Small intestine (tissue), 7 donors: ENCODE data around the gene TLNRD1. TPM values are rescaled to one million over a fixed set of nuclear protein-coding genes. Genes with fewer than 3 reads are reported as not detected.

Experiments used
- DNase-seq, 2 donors: peaks; one replicate each; pipeline versions ENCODE4 v3.0.0 to v3.0.0-alpha.2; 2013
- FAIRE-seq: peaks from 2 replicates; lab custom pipeline; 2012; peaks lifted over from hg19 to GRCh38; lab: Jason Lieb, UNC
- H3K27ac ChIP-seq, 3 donors: one replicate each; pipeline ENCODE4 v1.5.1; 2013; ENCODE audit warnings: low read length in 2 of 3, mild to moderate bottlenecking in 2 of 3, control low read depth in 1 of 3, inconsistent platforms in 1 of 3, low read depth in 1 of 3, moderate library complexity in 1 of 3
- H3K27me3 ChIP-seq, 3 donors: one replicate each; pipeline ENCODE4 v1.6.1; 2013; ENCODE audit warnings: low read length in 3 of 3, inconsistent platforms in 1 of 3; ENCODE audit not compliant: control insufficient read depth in 3 of 3, insufficient read depth in 3 of 3
- H3K36me3 ChIP-seq, 3 donors: one replicate each; pipeline ENCODE4 v1.6.1; 2013; ENCODE audit warnings: low read length in 3 of 3, inconsistent platforms in 1 of 3, low read depth in 1 of 3, mild to moderate bottlenecking in 1 of 3, moderate library complexity in 1 of 3; ENCODE audit not compliant: control insufficient read depth in 3 of 3, insufficient read depth in 2 of 3
- H3K4me1 ChIP-seq, 3 donors: one replicate each; pipeline ENCODE4 v1.6.1; 2013; ENCODE audit warnings: low read length in 2 of 3, inconsistent platforms in 1 of 3, low read depth in 1 of 3, mild to moderate bottlenecking in 1 of 3, moderate library complexity in 1 of 3; ENCODE audit not compliant: control insufficient read depth in 3 of 3, insufficient read depth in 2 of 3
- H3K4me3 ChIP-seq, 3 donors: one replicate each; pipeline ENCODE4 v1.5.1; 2013; ENCODE audit warnings: low read length in 3 of 3, control low read depth in 1 of 3, inconsistent platforms in 1 of 3, low read depth in 1 of 3, mild to moderate bottlenecking in 1 of 3, moderate library complexity in 1 of 3
- H3K9me3 ChIP-seq, 2 donors: one replicate each; pipeline ENCODE4 v1.6.1; 2013; ENCODE audit warnings: low read depth in 1 of 2, low read length in 1 of 2; ENCODE audit not compliant: control insufficient read depth in 2 of 2, insufficient read depth in 1 of 2
- WGBS, 3 donors: extraction: QIAGEN DNeasy Blood & Tissue Kit; methylation state at CpG; one replicate each; pipeline ENCODE4 v1.1.7; 2013; 5-methylcytosine and 5-hydroxymethylcytosine counted together
- polyA plus RNA-seq, 4 donors: library from polyadenylated mRNA; stranded (reverse) in 3 of 4; unstranded in 1 of 4; fragments of 200-250 nt in 3 of 4; fragments of 120-200 nt in 1 of 4; gene quantifications; one replicate each; pipeline versions ENCODE4 v1.2.1 to v1.2.3, GENCODE V29; 2013
- donor health status: healthy with polysubstance abuse.
- donor health status: control.
- donor health status: control.
- donor health status: Bipolar disorder and iron deficiency.
- donor health status: healthy.

TLNRD1 gene
- polyA plus RNA-seq, 4 donors, result 4.9 to 11.9 (median 6.9) TPM

DNA sequence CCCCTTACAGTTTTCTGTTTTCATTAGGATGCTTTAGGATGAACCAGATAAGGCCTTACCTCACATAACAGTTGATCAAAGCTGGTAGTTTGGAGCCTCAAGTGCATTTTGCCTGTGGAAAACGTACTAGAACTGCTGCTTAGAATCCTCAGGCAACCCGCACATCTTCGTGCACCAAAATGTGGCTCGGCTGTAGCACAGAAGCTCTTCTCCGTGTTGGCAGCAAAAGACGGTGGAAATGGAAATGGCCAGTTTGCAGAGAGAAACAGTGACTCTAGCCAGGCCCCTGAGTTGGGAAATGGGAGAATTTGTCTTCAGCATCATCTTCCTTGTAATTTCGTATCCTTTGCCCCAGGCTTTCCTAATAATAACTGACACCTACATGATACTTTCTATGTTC, 20.6 kb downstream of the TLNRD1 start:
- Histone ChIP-seq H3K27ac (no peak overlapping the region), H3K9me3 (no peaks in the 10 kb centered on the region), H3K4me1 (no peaks in the 10 kb centered on the region), H3K4me3 (no peak overlapping the region), H3K36me3 (no peaks in the 10 kb centered on the region), H3K27me3 (no peaks in the 10 kb centered on the region)
- no peak for DNase-seq
- WGBS, 3 donors, result 95 to 96% (median 95%) methylated on average over 7 of the region's 7 CpGs
- FAIRE-seq, result no peak

DNA sequence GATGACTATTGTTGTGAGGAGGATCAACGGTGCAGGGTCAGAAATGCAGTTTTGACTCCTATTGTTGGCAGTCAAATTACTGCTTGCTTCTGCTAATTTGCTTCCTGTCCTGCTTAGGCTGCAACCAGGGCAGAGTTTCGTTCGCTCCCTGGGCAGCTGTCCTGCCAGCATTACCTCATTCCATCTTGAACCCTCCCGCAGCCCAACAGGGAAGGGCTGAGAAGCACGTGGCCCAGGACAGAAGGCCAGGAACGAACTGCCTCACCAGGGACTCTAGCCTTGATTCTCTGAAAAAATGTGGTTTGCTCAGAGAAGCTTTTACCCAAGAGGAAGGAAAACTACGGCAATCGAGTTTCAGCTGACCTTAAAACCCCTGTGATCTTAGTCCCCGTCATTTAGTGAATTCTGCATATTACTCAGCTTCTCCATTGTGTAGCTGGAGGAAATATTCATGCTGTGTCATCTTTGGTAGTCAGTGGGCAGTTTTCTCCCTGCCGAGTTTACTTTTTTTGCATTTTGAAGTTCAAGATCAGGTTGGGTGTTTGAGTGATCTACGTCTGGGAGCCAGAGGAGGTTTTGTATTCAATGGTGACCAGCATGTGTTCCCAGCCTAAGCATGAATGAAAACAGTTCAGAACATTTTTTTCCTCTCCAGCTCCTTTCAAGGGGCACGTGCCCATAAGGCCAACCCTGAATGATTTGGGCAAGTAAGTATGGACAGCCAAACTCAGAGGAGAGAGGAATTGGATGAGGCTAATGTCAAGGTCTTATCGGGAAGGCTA, 23.0 kb downstream of the TLNRD1 start:
- Histone ChIP-seq H3K9me3 (no peaks in the 10 kb centered on the region), H3K36me3 (no peaks in the 10 kb centered on the region), H3K27ac (peak overlapping the region in 1 of 3 donors; percentile 69), H3K27me3 (no peaks in the 10 kb centered on the region), H3K4me3 (no peak overlapping the region), H3K4me1 (no peaks in the 10 kb centered on the region)
- WGBS, 3 donors, result 56 to 80% (median 63%) methylated on average over 13 of the region's 13 CpGs
- peak in 1 of 2 donors; percentile 8 for DNase-seq
- no peak for FAIRE-seq

DNA sequence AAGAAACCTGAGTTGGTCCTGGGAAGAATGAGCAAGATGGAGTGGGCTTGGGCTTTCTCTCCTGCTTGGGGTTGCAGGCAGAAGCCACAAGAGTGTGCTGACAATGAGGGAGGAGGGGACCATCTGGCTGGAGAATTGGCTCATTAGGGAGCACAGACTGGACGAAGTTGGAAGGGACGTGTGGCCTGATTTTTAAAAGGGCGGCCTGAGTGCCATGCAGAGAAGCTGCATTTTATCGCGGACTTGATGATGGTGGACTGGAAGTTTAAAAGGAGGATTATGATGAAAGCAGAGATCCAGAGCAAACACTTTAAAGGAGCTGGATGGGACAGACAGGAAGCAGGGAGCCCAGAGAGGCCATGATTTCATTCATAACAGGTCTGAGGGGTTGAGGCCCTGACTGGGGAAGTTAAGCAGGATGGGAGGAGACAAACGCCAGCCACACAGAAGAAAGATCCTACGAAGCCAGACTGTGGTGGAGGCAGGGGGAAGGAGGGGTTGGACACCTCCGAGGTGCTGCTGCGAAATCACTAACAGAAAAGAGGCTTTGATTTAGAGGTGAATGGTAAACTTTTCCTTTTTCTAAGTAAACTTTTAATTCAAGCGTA, 23.6 kb downstream of the TLNRD1 start:
- Histone ChIP-seq H3K27ac (peak overlapping the region in 1 of 3 donors; percentile 69), H3K27me3 (no peaks in the 10 kb centered on the region), H3K4me3 (no peak overlapping the region), H3K9me3 (no peaks in the 10 kb centered on the region), H3K36me3 (no peaks in the 10 kb centered on the region), H3K4me1 (no peaks in the 10 kb centered on the region)
- WGBS, 3 donors, result 82 to 90% (median 89%) methylated on average over 10 of the region's 10 CpGs
- DNase-seq (no peak), FAIRE-seq (no peak)

GRCh38 chr15:81024936-81025335, 24.2 kb downstream of the TLNRD1 start:
- FAIRE-seq (no peak), DNase-seq (no peak)
- Histone ChIP-seq H3K4me1 (no peaks in the 10 kb centered on the region), H3K9me3 (no peaks in the 10 kb centered on the region), H3K27ac (no peak overlapping the region), H3K27me3 (no peaks in the 10 kb centered on the region), H3K4me3 (no peak overlapping the region), H3K36me3 (no peaks in the 10 kb centered on the region)
- 93 to 98% (median 95%) methylated on average over 8 of the region's 8 CpGs for WGBS, 3 donors

DNA sequence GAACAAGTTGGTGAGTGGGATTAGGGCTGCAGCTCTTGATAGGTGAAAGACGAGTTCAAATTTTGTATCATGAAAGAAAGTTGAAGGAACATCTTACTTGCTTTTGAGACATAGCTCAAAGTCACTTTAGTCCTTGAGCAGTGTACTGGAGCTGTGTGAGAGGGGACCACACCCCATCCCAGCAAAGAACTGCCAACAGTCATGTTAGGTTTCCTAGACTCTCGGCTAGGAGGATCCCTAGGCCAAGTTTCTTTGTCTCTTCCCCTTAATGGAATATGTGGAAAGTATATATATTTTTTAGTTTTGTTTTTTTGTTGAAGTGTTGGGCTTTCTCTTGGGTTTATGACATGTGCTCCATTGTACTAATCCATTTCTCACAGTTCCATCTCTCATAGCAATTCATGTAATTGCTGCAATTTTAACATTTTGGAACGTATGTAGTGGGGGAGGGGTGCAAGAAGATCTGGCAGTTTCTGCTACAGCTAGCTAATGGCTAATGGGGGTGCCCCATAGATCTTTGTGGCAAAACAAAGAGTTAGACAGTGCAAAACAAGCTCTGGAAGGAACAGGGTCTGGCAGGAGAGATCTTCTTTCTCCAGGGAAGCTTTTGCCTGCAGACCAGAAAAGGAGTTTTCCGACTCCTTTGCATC, 25.1 kb downstream of the TLNRD1 start:
- Histone ChIP-seq H3K4me1 (no peaks in the 10 kb centered on the region), H3K36me3 (no peaks in the 10 kb centered on the region), H3K4me3 (no peak overlapping the region), H3K9me3 (no peaks in the 10 kb centered on the region), H3K27ac (no peak overlapping the region), H3K27me3 (no peaks in the 10 kb centered on the region)
- FAIRE-seq, result no peak
- no peak for DNase-seq
- WGBS, 3 donors, result 85 to 93% (median 91%) methylated on average over 4 of the region's 4 CpGs

DNA sequence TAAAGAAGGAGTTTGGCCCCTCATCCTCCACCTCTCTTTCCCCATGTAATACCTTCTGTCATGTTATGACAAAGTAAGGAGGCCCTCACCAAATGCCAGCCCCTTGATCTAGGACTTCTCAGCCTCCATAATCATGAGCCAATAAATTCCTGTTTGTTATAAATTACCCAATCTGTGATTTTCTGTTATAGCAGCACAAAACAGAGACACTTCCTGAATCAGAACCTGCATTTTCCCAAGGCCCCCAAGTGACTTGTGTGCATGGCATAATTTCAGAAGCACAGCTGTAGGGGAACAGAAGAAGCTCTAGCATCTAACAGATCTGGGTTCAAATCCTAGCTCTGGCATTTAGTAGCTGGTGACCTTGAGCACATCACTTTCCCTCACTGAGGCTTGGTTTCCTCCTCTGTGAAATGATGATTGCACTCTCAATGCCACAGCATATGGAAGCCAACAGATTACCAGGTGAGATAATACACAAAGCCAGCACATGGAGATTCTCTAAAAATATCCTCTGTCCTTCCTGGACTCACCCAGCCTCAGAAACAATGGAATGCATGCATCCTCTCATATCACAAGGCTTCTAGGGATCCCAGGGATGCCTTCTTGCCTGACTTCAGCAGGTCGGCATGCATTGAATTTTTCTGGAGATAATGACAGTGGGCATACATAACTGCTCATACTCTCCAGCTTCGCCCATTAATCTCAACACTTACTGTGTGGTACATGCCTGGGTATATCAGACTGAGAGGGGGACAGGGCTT, 26.3 kb downstream of the TLNRD1 start:
- H3K27me3 ChIP-seq, result no peaks in the 10 kb centered on the region
- WGBS, 3 donors, result 96 to 97% (median 96%) methylated on average over 2 of the region's 2 CpGs
- H3K4me1 ChIP-seq, result no peaks in the 10 kb centered on the region
- no peak for FAIRE-seq
- DNase-seq, result no peak
- no peak overlapping the region for H3K4me3 ChIP-seq
- no peaks in the 10 kb centered on the region for H3K9me3 ChIP-seq
- H3K36me3 ChIP-seq, result no peaks in the 10 kb centered on the region
- no peak overlapping the region for H3K27ac ChIP-seq

GRCh38 chr15:81029414-81030300, 28.9 kb downstream of the TLNRD1 start:
- Histone ChIP-seq H3K4me1 (no peaks in the 10 kb centered on the region), H3K4me3 (no peak overlapping the region), H3K27ac (no peak overlapping the region), H3K9me3 (no peaks in the 10 kb centered on the region), H3K27me3 (no peaks in the 10 kb centered on the region), H3K36me3 (no peaks in the 10 kb centered on the region)
- DNase-seq (no peak), FAIRE-seq (no peak)
- 62 to 68% (median 67%) methylated on average over 3 of the region's 3 CpGs for WGBS, 3 donors
